ENCODE data around the gene SMIM12. TPM values are rescaled to one million over a fixed set of nuclear protein-coding genes. Genes with fewer than 3 reads are reported as not detected.

Gene SMIM12
- total and polyA plus RNA-seq, 2 of the 8 experiments (the other 6 are each of a cell fraction or from before 2014, with no cell fraction given), result 40.9 to 49.2 TPM

GRCh38 chr1:34885405-34886247 is 26.1 kb upstream of the SMIM12 start (continued):
- TF ChIP-seq, protein P1, sequence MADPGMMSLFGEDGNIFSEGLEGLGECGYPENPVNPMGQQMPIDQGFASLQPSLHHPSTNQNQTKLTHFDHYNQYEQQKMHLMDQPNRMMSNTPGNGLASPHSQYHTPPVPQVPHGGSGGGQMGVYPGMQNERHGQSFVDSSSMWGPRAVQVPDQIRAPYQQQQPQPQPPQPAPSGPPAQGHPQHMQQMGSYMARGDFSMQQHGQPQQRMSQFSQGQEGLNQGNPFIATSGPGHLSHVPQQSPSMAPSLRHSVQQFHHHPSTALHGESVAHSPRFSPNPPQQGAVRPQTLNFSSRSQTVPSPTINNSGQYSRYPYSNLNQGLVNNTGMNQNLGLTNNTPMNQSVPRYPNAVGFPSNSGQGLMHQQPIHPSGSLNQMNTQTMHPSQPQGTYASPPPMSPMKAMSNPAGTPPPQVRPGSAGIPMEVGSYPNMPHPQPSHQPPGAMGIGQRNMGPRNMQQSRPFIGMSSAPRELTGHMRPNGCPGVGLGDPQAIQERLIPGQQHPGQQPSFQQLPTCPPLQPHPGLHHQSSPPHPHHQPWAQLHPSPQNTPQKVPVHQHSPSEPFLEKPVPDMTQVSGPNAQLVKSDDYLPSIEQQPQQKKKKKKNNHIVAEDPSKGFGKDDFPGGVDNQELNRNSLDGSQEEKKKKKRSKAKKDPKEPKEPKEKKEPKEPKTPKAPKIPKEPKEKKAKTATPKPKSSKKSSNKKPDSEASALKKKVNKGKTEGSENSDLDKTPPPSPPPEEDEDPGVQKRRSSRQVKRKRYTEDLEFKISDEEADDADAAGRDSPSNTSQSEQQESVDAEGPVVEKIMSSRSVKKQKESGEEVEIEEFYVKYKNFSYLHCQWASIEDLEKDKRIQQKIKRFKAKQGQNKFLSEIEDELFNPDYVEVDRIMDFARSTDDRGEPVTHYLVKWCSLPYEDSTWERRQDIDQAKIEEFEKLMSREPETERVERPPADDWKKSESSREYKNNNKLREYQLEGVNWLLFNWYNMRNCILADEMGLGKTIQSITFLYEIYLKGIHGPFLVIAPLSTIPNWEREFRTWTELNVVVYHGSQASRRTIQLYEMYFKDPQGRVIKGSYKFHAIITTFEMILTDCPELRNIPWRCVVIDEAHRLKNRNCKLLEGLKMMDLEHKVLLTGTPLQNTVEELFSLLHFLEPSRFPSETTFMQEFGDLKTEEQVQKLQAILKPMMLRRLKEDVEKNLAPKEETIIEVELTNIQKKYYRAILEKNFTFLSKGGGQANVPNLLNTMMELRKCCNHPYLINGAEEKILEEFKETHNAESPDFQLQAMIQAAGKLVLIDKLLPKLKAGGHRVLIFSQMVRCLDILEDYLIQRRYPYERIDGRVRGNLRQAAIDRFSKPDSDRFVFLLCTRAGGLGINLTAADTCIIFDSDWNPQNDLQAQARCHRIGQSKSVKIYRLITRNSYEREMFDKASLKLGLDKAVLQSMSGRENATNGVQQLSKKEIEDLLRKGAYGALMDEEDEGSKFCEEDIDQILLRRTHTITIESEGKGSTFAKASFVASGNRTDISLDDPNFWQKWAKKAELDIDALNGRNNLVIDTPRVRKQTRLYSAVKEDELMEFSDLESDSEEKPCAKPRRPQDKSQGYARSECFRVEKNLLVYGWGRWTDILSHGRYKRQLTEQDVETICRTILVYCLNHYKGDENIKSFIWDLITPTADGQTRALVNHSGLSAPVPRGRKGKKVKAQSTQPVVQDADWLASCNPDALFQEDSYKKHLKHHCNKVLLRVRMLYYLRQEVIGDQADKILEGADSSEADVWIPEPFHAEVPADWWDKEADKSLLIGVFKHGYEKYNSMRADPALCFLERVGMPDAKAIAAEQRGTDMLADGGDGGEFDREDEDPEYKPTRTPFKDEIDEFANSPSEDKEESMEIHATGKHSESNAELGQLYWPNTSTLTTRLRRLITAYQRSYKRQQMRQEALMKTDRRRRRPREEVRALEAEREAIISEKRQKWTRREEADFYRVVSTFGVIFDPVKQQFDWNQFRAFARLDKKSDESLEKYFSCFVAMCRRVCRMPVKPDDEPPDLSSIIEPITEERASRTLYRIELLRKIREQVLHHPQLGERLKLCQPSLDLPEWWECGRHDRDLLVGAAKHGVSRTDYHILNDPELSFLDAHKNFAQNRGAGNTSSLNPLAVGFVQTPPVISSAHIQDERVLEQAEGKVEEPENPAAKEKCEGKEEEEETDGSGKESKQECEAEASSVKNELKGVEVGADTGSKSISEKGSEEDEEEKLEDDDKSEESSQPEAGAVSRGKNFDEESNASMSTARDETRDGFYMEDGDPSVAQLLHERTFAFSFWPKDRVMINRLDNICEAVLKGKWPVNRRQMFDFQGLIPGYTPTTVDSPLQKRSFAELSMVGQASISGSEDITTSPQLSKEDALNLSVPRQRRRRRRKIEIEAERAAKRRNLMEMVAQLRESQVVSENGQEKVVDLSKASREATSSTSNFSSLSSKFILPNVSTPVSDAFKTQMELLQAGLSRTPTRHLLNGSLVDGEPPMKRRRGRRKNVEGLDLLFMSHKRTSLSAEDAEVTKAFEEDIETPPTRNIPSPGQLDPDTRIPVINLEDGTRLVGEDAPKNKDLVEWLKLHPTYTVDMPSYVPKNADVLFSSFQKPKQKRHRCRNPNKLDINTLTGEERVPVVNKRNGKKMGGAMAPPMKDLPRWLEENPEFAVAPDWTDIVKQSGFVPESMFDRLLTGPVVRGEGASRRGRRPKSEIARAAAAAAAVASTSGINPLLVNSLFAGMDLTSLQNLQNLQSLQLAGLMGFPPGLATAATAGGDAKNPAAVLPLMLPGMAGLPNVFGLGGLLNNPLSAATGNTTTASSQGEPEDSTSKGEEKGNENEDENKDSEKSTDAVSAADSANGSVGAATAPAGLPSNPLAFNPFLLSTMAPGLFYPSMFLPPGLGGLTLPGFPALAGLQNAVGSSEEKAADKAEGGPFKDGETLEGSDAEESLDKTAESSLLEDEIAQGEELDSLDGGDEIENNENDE (IDR thresholded peaks at IDR 0.05; ENCODE audit: insufficient replicate concordance, low read length), result no peak
- TF ChIP-seq PHF8 (conservative IDR thresholded peaks at IDR 0.05; ENCODE audit: low read depth, low read length), result peak; percentile 47
- no peak for TF ChIP-seq RAD21 (IDR thresholded peaks at IDR 0.05 in 1 of 2, conservative IDR thresholded peaks at IDR 0.05 in 1 of 2; ENCODE audit: low read depth in 2 of 2, low read length in 2 of 2)
- TF ChIP-seq KDM5A (IDR thresholded peaks at IDR 0.05; ENCODE audit: low read length), result no peak
